Measurements from ENCODE around the gene SEZ6L2.
"Not testable (repeated sequence)": the region's sequence is repeated elsewhere in the genome, so short reads cannot be mapped to it uniquely, and the experiment has no call there.

Gene SEZ6L2

GRCh38 chr16:29881050-29881449 is 18.3 kb downstream of the SEZ6L2 start:
- DNase-seq, result no peak

GRCh38 chr16:29878172-29878571 is 21.2 kb downstream of the SEZ6L2 start:
- DNase-seq, result no peak

DNA sequence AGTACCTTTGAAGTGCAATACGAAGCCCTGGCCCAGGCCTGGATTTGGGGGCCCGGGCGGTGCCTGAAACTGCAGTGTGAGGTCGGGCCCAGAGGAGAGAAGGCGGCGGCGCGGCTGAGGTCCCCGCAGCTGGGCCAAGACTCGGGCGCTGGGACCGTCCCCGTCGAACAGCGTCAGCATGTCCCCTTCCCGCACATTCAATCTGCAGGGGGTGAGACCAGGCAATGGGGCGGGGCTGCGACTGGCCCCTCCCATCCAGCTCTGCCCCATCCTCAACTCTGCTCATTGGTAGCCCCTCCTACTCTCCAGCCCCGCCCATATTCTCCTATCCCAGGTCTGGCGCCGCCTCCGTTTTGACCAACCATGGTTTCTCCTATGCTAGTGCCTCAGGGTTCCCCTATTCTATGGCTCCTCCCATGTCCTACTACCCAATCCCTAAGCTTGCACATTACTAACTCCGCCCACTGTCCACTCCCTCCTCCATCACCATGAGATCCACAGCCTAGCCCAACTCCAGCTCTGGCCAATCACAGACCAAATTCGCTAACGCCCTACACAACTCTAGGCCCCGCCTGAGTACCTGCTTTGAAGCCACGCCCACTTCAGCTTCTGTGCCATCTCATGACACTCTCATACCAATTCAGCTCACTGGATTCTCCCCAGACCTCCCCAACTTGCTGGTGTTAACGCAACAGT is 21.9 kb downstream of the SEZ6L2 start:
- peak; percentile 57 for DNase-seq

DNA sequence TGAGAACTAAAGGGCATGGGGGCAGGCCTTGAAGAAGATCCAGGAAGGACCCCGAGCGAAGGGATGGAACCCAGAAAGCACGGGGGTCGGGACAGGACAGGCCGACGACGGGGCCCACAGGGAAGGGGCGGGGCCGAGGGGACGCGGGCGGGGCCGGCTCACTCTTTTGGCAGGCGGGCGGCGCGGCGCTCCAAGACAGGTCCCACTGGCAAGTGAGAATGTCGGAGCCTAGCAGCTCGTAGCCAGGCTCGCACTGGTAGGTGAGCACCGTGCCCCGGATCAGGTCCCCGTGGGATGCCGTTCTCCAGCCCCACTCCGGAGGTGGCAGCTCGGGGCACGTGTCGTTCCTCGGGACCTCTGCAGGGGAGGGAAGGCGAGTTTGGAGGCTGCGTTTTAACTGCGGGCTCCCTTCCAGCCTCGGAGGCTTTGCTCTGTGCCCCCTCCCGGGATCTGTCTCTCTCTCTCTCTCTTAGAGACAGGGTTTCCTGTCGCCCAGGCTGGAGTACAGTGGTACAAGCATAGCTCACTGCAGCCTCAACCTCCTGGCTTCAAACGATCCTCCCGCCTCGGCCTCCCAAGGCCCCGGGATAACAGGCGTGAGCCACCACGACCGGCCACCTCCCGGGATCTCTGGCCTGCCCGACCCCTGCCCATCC is 22.6 kb downstream of the SEZ6L2 start:
- DNase-seq, result no peak

GRCh38 chr16:29876217-29876593 is 23.1 kb downstream of the SEZ6L2 start:
- DNase-seq, result no peak

DNA sequence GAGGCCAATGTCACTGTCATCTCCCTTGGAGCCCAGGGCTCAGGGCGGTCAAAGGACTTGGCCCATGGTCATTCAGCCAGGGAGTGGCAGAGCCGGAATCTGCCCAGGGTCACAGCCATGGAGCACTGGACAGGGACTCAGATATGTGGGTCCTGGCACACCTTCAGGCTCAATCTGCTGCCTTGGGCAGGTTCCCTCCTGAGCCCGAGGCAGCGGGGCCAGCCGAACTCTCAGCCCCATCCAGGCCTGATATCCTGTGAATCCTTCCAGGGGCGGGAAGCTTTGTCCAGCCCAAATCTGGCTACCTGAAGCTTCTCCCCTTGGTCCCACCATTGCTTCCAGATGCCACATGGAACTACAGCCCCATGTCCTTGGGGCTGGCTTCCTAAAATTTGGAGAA is 24.1 kb downstream of the SEZ6L2 start:
- no peak for DNase-seq

- DNase-seq, result no peak
Observed at GRCh38 chr16:29873319-29873718, 26.0 kb downstream of the SEZ6L2 start.

DNA sequence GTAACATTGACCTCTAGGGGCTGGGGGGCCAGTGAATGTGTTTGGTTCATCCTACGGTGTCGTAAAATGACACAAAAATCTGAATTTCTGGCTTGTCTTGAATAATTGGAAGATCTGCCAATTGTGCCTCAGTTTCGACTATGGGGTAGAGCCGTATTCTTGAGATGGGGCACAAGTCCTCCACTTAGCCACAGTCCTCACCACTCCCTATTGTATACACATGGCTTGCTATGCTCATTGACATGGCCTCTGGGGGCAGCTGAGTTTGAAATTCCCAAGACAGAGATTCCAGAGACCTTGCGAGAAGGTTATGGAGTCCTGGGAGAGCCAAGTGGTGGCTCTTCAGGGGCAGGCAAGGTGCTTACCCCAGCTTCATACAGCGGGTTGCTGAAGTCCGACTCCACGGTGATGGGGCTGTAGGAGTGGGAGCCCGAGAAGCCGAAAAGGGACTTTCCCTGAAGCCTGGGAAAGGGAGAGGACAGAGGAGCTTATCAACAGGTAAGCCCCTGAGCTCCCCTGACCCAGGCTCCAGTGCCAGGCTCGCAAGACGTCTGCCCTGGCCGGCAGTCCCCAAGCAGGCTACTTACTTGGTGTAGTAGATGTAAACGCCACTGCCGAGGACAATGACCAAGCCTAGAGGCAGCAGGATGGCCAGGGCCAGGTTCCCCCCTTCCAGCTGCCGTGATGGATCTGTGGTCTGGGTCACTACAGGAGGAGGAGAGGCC is 27.4 kb downstream of the SEZ6L2 start:
- DNase-seq, result no peak

GRCh38 chr16:29869067-29869466 is 30.3 kb downstream of the SEZ6L2 start:
- DNase-seq, result not testable (repeated sequence)

DNA sequence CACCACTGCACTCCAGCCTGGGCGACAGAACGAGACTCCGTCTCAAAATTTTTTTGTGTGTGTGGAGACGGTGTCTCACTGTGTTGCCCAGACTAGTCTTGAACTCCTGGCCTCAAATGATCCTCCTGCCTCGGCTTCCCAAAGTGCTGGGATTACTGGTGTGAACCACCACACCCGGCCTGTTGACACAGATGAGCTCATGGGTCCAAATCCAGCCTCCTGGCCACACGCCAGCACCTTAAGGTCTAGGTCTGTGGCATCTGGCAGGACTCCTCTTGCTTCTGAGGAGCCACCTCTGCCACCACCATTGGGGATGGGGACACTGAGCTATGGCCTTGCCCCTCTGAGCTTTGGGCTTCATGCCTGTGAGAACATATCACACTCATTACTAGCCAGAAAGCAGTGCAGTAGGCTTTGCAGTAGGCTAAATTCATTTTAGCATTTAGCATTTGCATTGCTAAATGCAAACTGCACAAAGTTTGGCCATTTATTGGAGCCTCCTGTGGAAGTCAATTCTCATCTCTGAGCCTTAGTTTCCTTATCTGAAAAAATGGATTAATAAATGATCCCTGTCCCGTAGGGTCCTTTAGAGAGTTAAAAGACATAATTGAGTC is 30.8 kb downstream of the SEZ6L2 start:
- DNase-seq, result no peak

DNA sequence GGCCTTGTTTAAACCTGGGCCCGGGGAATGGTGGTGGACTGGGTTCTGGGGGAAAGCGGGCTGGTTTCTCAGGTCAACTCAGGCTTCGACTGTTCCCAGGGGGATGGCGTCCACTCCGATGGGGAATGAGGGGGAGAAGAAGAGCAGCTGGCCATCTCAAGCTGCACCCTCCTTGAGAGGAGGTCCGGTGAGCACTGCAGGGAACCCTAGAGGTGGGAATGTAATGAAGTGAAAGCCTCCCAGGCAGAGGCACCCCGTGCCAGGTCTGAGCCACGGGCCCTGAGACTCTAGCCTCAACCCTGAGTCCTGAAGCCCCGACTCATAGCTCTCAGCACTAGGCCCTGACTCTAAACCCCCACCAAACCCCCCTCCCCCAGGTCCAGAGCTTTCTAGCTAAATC is 35.1 kb downstream of the SEZ6L2 start:
- DNase-seq, result no peak

GRCh38 chr16:29863669-29863984 is 35.7 kb downstream of the SEZ6L2 start:
- DNase-seq, result no peak

GRCh38 chr16:29862884-29863668 is 36.3 kb downstream of the SEZ6L2 start, which contains the start of gene CDIPT:
TSS of gene CDIPT (minus strand) at chr16:29863226. CDS start at chr16:29862857, 369 bp downstream.
- DNase-seq, result peak; percentile 97

DNA sequence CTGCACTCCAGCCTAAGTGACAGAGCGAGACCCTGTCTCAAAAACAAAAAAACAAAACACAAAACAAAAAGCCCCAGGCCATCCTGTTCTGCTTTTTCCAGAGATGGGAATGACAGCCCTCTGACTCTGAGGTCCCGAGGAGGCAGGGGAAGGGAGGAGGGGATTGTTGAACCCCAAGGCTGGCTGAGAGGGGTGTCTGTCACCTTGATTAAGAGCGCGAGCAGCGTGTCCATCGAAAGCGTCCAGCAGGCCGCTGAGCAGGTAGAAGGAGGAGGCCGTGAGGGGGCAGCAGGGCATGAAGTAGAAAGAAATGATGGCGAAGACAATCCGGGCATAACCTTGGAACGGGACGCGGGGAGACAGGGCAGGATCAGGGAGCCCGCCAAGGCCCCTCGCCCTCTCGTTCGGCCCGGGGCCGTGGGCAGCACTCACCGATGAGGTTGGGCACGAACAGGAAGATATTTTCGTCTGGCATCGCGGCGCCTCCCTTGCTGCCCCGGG is 36.9 kb downstream of the SEZ6L2 start:
- peak; percentile 8 for DNase-seq

- DNase-seq, result no peak
Observed at GRCh38 chr16:29860218-29860617, 39.1 kb downstream of the SEZ6L2 start.

GRCh38 chr16:29858974-29859373 is 40.4 kb downstream of the SEZ6L2 start:
- no peak for DNase-seq

DNA sequence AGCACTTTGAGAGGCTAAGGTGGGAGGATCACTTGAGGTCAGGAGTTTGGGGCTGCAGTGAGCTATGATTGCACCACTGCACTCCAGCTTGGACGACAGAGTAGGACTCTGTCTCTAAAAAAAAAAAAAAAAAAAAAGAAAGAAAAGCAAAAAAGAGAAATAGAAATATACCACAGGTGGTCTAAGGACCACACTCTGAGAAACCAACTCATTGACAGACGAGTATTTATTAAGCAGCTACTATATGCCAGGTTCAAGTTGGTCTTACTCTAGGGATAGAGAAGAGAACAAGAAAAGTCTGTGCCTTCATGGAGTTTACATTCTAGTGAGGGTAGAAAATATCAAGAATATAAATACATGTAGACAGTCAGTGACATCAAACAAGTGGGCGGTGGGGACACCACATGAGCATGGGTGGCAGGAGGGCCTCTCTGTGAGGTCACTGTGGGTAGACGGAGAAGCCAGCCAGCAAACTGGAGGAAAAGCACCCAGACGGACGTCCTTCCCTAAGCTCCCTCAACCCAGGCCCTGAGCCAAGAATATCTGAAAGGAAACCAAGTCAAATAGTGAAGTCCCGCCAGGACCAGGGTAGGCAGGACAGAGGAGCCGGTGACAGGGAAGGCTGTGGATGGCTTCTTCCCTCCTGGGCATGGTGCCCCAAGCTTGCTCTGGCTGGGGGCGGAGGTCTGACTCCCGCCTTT is 41.1 kb downstream of the SEZ6L2 start:
- DNase-seq, result no peak

DNA sequence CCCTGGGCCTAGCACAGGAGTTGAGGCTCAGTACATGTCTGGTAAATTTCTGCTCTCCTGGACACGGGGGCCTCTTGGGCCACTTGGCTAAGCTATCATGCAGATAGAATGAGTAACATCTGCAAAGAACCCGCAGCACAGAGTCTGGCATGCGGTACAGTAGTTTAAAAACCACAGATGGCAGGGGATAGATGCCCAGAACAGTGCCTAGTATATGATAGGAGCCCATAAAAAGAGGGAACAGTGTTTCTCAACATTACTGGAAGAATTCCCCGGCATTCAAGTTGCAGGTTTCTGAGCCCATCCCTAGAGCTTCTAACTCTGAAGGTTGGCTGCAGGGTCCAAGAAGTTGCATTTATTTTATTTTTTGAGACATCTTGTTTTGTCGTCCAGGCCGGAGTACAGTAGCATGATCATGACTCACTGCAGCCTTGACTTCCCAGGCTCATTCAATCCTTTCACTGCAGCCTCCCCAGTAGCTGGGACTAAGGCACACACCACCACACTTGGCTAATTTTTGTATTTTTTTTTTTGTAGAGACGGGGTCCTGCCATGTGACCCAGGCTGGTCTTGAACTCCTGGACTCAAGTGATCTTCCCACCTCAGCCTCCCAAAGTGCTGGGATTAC is 42.1 kb downstream of the SEZ6L2 start:
- DNase-seq, result no peak

DNA sequence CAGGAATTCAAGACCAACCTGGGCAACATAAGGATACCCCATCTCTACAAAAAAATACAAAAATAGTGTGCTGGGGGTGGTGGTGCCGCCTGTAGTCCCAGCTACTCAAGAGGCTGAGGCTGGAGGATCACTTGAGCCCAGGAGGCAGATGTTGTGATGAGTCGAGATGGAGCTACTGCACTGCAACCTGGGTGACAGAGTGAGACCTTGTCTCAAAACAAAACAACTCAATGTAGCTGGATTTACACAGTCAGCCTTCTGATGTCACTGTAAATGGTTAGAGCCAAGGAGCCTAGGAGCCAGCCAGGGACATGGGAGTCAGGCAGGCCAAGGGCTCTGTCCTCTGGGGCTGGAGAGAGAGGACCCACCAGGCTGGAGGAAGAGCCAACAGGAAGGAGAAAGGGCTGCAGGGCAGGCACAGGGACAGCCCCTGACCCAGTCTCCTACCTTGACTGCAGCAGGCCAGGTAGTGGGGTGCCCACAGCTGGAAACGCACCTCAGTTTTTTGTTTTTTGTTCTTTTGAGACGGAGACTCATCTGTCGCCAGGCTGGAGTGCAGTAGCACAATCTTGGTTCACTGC is 44.7 kb downstream of the SEZ6L2 start:
- DNase-seq, result no peak

- no peak for DNase-seq
Observed at GRCh38 chr16:29852654-29853053, 46.7 kb downstream of the SEZ6L2 start.

DNA sequence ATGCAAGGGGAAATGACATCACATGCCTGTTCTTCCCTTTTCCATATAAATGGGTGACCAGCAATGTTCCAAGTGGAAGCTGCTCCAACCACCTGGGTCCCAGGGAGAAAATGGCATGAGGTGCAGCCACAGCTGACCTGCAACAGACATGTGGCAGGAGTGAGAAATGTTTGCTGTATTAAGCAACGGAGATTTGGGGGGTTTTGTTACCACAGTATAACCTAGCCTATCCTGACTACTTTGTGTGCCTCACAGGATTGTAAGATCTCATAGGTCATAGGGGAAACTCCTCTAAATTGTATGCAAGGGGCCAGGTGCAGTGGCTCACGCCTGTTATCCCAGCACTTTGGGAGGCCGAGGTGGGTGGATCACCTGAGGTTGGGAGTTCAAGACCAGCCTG is 48.4 kb downstream of the SEZ6L2 start:
- no peak for DNase-seq
